Epithelial cell of umbilical artery (primary cell): ENCODE data around the gene WFIKKN2. TPM values are rescaled to one million over a fixed set of nuclear protein-coding genes. Genes with fewer than 3 reads are reported as not detected.

ENCODE experiments used
- total RNA-seq: library from RNA; depleted of rRNA; stranded (reverse); fragments of >200 nt; gene quantifications from 2 replicates; pipeline ENCODE4 v1.2.3, GENCODE V29; 2014

WFIKKN2 gene, protein sequence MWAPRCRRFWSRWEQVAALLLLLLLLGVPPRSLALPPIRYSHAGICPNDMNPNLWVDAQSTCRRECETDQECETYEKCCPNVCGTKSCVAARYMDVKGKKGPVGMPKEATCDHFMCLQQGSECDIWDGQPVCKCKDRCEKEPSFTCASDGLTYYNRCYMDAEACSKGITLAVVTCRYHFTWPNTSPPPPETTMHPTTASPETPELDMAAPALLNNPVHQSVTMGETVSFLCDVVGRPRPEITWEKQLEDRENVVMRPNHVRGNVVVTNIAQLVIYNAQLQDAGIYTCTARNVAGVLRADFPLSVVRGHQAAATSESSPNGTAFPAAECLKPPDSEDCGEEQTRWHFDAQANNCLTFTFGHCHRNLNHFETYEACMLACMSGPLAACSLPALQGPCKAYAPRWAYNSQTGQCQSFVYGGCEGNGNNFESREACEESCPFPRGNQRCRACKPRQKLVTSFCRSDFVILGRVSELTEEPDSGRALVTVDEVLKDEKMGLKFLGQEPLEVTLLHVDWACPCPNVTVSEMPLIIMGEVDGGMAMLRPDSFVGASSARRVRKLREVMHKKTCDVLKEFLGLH
- total RNA-seq = not detected in 2 replicates

DNA sequence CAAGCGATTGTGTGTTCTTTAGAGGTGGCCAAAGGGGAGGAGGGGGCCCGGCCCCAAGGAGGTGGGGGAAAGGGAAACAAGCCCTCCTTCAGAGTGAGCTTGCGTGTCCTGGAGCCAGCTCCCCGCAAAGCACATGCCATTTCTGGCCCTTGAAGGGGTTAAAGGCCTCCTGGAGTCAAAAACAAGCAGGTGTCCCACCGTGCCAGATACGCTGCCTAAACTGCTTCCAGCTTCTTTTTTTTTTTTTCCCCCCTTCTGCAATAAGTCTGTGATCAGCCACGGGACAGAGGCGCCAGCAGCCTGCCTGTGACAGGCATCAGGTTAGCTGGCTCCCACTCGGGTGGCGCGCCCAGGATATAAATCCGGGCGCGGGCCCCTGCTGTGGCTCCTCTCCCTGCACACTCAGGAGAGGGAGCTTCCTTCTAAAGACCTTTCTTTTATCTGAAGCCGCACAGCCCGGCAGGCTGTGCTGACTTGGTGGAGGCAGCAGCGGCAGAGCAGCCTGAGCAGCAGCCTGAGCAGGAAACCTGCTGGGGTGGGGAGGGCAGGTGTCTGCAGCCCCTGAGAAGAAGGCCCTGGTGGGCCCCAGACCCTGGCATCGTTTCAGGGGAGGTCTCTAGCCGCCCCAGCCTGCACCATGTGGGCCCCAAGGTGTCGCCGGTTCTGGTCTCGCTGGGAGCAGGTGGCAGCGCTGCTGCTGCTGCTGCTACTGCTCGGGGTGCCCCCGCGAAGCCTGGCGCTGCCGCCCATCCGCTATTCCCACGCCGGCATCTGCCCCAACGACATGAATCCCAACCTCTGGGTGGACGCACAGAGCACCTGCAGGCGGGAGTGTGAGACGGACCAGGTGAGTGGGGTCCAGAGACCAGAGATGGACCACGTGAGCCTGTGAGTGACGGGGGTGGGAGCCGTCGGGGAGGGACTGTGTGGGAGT is at the start of gene WFIKKN2:
Gene WFIKKN2, plus strand, starts transcription at position 286 of the 934 bp plus-strand sequence. Its CDS starts 352 bp downstream, at position 638.

DNA sequence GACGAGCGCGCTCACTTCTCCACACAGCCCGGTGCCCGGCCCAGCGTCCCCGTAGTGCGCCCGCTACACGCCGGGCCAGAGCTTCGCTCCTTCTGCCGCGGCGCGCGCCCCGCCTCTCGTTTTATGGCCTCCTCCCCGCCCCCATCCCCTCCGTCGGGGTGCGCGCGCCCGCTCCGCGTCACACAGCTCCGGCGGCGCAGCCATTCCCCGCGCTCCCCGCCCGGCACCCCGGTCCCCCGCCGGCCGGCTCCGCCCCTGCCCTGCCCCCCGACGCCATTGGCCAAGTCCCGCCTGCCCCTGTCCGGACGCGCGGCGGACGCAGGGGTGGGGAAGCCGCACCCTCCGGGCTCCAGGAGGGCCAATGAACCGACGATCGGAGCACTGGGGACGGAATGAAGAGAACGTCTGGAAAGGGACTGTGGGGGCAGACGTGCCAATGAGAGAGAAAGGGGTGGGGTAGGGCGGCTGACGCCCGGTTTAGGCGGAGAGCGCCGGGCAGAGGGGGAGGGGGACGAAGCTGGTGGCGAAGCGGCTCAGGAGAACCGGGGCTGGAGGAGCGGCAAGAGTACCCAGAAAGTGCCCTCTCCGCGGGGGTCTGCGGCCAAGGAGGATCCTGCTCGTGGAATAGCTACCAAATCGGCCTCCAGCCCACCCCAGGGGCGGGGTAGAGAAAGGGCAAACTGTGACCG is 31.0 kb downstream of the WFIKKN2 start, which contains the start of gene TOB1:
Gene TOB1, minus strand, starts transcription at position 94 of the 689 bp plus-strand sequence. CDS start 2,337 bp downstream, outside the sequence.

Other genes starting within 250 kb of the WFIKKN2 start
- 1.6 and 3.3 TPM in 2 replicates for gene ABCC3, start 200.7 kb upstream of the WFIKKN2 start, total RNA-seq
- gene ANKRD40, start 127.7 kb upstream of the WFIKKN2 start, total RNA-seq = 32.2 and 39.1 TPM in 2 replicates
- 24.4 and 36.5 TPM in 2 replicates for gene LUC7L3, start 116.0 kb upstream of the WFIKKN2 start, total RNA-seq
- gene ANKRD40CL, start 68.1 kb upstream of the WFIKKN2 start, total RNA-seq = not detected in 2 replicates
- 1.9 and 4.1 TPM in 2 replicates for gene TOB1, start 30.8 kb downstream of the WFIKKN2 start, total RNA-seq